ENCODE measurements around the gene TTLL11. TPM values are rescaled to one million over a fixed set of nuclear protein-coding genes. Genes with fewer than 3 reads are reported as not detected.

TTLL11 gene
- total RNA-seq, 1 donor, result 6.2 TPM

DNA sequence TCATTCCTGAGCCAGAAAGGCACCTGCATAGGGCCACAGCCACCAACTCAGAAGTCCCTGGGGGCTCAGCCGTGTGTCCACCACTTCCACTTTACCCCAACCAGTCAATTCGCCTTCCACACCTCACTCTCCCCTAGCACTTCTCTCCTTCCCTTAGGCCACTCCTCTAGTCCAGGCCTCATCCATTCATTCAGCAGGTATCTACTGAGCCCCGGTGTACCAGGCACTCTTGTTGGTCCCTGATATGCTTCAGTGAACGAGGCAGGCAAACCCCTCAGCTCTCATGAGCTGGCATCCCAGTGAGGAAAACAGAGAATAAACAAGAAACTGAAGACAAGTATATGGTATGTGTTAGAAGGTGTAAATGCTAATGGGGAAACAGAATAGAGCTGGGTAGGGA is 37.7 kb upstream of the TTLL11 start:
- H3K4me2 ChIP-seq (ENCODE audit: insufficient read depth, low read length), result no peak overlapping the region
- H3K79me2 ChIP-seq (ENCODE audit: insufficient read depth, low read length), result no peaks in the 10 kb centered on the region
- H3K27ac ChIP-seq (ENCODE audit: low read depth, low read length), result no peak overlapping the region
- H4K20me1 ChIP-seq (ENCODE audit: insufficient read depth, low read length), result no peaks in the 10 kb centered on the region
- H3K4me3 ChIP-seq (ENCODE audit: insufficient read depth, low read length), result no peak overlapping the region
- H2AFZ ChIP-seq (ENCODE audit: low read length), result no peak overlapping the region
- H3K9me3 ChIP-seq (ENCODE audit: low read depth, low read length), result no peaks in the 10 kb centered on the region
- DNase-seq (ENCODE audit: insufficient read length, low spot score, missing footprints), result peak; percentile 68
- TF ChIP-seq, protein P1, sequence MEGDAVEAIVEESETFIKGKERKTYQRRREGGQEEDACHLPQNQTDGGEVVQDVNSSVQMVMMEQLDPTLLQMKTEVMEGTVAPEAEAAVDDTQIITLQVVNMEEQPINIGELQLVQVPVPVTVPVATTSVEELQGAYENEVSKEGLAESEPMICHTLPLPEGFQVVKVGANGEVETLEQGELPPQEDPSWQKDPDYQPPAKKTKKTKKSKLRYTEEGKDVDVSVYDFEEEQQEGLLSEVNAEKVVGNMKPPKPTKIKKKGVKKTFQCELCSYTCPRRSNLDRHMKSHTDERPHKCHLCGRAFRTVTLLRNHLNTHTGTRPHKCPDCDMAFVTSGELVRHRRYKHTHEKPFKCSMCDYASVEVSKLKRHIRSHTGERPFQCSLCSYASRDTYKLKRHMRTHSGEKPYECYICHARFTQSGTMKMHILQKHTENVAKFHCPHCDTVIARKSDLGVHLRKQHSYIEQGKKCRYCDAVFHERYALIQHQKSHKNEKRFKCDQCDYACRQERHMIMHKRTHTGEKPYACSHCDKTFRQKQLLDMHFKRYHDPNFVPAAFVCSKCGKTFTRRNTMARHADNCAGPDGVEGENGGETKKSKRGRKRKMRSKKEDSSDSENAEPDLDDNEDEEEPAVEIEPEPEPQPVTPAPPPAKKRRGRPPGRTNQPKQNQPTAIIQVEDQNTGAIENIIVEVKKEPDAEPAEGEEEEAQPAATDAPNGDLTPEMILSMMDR (IDR thresholded peaks at IDR 0.05; ENCODE audit: extremely low read depth, low read depth, low read length), result no peak
- H3K27me3 ChIP-seq (ENCODE audit: insufficient read depth, low read length), result peaks cover 11% of the 10 kb centered on the region
- peaks cover 11% of the 10 kb centered on the region for H3K4me1 ChIP-seq (ENCODE audit: insufficient read depth, low read length)
- no peaks in the 10 kb centered on the region for H3K36me3 ChIP-seq (ENCODE audit: insufficient read depth, low read length)

DNA sequence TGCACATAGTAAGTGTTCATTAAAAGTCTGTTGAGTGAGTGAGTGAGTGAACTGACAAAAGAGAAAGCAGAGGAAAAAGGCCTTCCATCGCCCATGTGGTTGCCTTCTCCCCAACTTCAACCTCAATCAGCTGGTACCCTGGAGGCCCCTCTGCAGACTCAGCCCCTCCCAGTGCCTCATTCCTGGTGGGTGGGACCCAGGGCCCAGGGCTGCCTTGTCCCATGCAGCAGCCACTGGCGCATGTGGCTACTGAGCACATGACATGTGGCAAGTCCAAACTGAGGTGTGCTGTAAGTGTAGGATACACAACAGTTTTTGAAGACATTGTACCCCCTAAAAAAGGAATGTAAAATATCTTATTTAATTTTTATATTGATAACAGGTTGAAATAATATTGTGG is 36.9 kb upstream of the TTLL11 start:
- peaks cover 16% of the 10 kb centered on the region for H3K4me1 ChIP-seq (ENCODE audit: insufficient read depth, low read length)
- no peak overlapping the region for H2AFZ ChIP-seq (ENCODE audit: low read length)
- H3K4me3 ChIP-seq (ENCODE audit: insufficient read depth, low read length), result no peak overlapping the region
- H3K36me3 ChIP-seq (ENCODE audit: insufficient read depth, low read length), result no peaks in the 10 kb centered on the region
- TF ChIP-seq, protein P1 (IDR thresholded peaks at IDR 0.05; ENCODE audit: extremely low read depth, low read depth, low read length), result no peak
- no peaks in the 10 kb centered on the region for H3K9me3 ChIP-seq (ENCODE audit: low read depth, low read length)
- H3K27me3 ChIP-seq (ENCODE audit: insufficient read depth, low read length), result peaks cover 11% of the 10 kb centered on the region
- H4K20me1 ChIP-seq (ENCODE audit: insufficient read depth, low read length), result no peaks in the 10 kb centered on the region
- DNase-seq (ENCODE audit: insufficient read length, low spot score, missing footprints), result peak; percentile 53
- no peak overlapping the region for H3K27ac ChIP-seq (ENCODE audit: low read depth, low read length)
- H3K79me2 ChIP-seq (ENCODE audit: insufficient read depth, low read length), result no peaks in the 10 kb centered on the region
- no peak overlapping the region for H3K4me2 ChIP-seq (ENCODE audit: insufficient read depth, low read length)

DNA sequence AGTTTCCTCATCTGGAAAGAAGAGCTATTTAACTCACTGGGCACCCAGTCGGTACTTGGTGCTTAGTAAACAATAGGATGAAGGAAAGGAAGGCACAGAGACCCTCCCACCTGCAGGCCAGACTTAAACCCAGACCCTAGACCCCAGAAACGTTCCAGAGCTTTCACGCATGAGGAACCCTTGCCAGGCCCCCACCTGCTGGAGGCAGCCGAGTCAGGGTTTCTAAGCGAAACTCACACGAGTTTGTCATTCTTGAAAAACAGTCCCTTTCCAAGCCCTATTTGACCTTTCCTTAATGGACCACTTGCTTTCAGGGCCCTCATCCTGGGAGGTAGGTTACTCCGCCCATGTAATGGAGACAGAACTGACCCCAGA is 35.8 kb upstream of the TTLL11 start:
- TF ChIP-seq, protein P1 (IDR thresholded peaks at IDR 0.05; ENCODE audit: extremely low read depth, low read depth, low read length), result no peak
- DNase-seq (ENCODE audit: insufficient read length, low spot score, missing footprints), result no peak
- Histone ChIP-seq H3K36me3 (ENCODE audit: insufficient read depth, low read length) (no peaks in the 10 kb centered on the region), H4K20me1 (ENCODE audit: insufficient read depth, low read length) (no peaks in the 10 kb centered on the region), H2AFZ (ENCODE audit: low read length) (no peak overlapping the region), H3K27me3 (ENCODE audit: insufficient read depth, low read length) (peaks cover 11% of the 10 kb centered on the region), H3K4me3 (ENCODE audit: insufficient read depth, low read length) (no peak overlapping the region), H3K27ac (ENCODE audit: low read depth, low read length) (no peak overlapping the region), H3K79me2 (ENCODE audit: insufficient read depth, low read length) (no peaks in the 10 kb centered on the region), H3K9me3 (ENCODE audit: low read depth, low read length) (no peaks in the 10 kb centered on the region), H3K4me1 (ENCODE audit: insufficient read depth, low read length) (peaks cover 13% of the 10 kb centered on the region), H3K4me2 (ENCODE audit: insufficient read depth, low read length) (no peak overlapping the region)

DNA sequence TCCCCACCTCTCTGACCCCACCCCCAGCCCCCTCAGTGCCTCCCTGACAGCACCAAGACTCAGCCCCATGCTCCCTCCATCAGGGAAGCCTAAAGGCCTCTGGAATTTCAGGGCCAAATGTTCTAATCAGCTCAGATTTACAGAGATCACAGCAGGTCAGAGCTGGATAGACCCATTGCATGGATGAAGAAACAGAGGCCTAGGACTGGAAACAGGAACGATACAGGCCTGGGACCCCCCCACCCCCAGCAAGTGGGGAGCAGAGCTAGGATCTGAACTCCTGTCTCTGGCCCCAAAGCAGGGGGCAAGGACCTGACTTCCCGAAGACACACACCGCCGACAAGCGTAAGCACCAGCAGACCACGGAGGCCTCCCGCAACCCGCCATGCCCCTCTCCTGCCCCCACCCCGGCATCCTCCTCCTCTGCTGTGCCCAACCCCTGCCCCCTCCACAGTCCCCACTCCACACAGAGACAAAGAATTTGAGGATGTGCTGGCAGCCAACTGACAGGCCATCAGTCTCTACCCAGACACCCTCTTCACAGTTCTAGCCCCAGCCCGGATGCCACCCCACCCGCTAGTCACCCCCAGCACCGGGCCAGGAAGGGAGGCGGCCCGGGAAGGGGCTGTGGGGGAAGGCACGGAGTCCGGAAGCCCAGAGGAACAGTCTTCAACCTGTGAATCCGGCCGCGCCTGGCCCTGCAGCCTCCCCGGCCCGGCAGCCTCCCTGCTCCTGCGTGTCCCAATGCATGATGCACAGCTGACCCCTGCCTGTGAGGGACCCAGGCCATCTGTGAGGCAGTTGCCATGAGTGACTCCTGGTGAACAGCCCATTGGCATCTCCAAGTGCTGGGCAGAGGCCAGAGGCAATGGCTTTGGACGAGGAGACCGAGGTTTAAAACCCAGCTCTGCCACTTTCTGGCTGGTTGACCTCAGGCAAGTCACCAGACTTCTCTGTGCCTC is 35.2 kb upstream of the TTLL11 start:
- no peaks in the 10 kb centered on the region for H3K9me3 ChIP-seq (ENCODE audit: low read depth, low read length)
- no peak overlapping the region for H2AFZ ChIP-seq (ENCODE audit: low read length)
- no peaks in the 10 kb centered on the region for H3K79me2 ChIP-seq (ENCODE audit: insufficient read depth, low read length)
- H4K20me1 ChIP-seq (ENCODE audit: insufficient read depth, low read length), result no peaks in the 10 kb centered on the region
- peaks cover 13% of the 10 kb centered on the region for H3K4me1 ChIP-seq (ENCODE audit: insufficient read depth, low read length)
- TF ChIP-seq, protein P1 (IDR thresholded peaks at IDR 0.05; ENCODE audit: extremely low read depth, low read depth, low read length), result no peak
- no peak overlapping the region for H3K27ac ChIP-seq (ENCODE audit: low read depth, low read length)
- peaks cover 11% of the 10 kb centered on the region for H3K27me3 ChIP-seq (ENCODE audit: insufficient read depth, low read length)
- no peaks in the 10 kb centered on the region for H3K36me3 ChIP-seq (ENCODE audit: insufficient read depth, low read length)
- H3K4me2 ChIP-seq (ENCODE audit: insufficient read depth, low read length), result no peak overlapping the region
- no peak overlapping the region for H3K4me3 ChIP-seq (ENCODE audit: insufficient read depth, low read length)
- peak; percentile 58 for DNase-seq (ENCODE audit: insufficient read length, low spot score, missing footprints)
